K562 (cell line): ENCODE data around the gene FAM20B. TPM values are rescaled to one million over a fixed set of nuclear protein-coding genes. Genes with fewer than 3 reads are reported as not detected.

Source experiments
- ARID2 ChIP-seq: fragments of 450-650 bp; IDR thresholded peaks from 2 replicates; pipeline ENCODE4 v1.6.1; 2017; ENCODE audit warnings: antibody characterized with exemption, mild to moderate bottlenecking
- CXXC5 ChIP-seq: fragments of 250-450 bp; sonication (Bioruptor Pico); IDR thresholded peaks from 2 replicates; pipeline ENCODE4 v1.8.0; 2022; ENCODE audit warnings: inconsistent platforms, mild to moderate bottlenecking, moderate library complexity
- HDAC2 ChIP-seq: fragments of 450-650 bp; IDR thresholded peaks from 2 replicates; pipeline ENCODE4 v1.6.1; 2016; ENCODE audit warnings: mild to moderate bottlenecking
- MBD2 ChIP-seq: sonication (generic); IDR thresholded peaks from 2 replicates; pipeline ENCODE4 v1.6.1; 2016; ENCODE audit warnings: low read depth, borderline replicate concordance
- POLR2AphosphoS2 ChIP-seq: IDR thresholded peaks from 2 replicates; pipeline ENCODE4 v1.6.1; 2012; ENCODE audit warnings: low read length, improper control_type of control experiment
- SMAD3 ChIP-seq: fragments of 450-650 bp; formaldehyde crosslinking; conservative IDR thresholded peaks from 2 replicates; pipeline ENCODE4 v1.4.0; 2020; ENCODE audit warnings: mild to moderate bottlenecking
- TAL1 ChIP-seq: fragments of 450-650 bp; IDR thresholded peaks from 2 replicates; pipeline ENCODE4 v1.6.1; 2016; ENCODE audit warnings: mild to moderate bottlenecking
- USF1 ChIP-seq: sonication (generic); formaldehyde crosslinking; IDR thresholded peaks from 2 replicates; pipeline ENCODE4 v1.9.0; 2022; ENCODE audit warnings: mild to moderate bottlenecking, missing genetic modification reagents
- ZNF407 ChIP-seq: fragments of 450-650 bp; IDR thresholded peaks from 2 replicates; pipeline ENCODE4 v1.6.1; 2016; ENCODE audit warnings: low read depth
- polyA plus RNA-seq, 8 experiments: library from polyadenylated mRNA; depleted of rRNA in 4 of 8; stranded (reverse) in 5 of 8; unstranded in 3 of 8; fragments of >200 nt; fragmentation: Nextera tagmentation in 2 of 8; fragmentation: Illumina TruSeq in 1 of 8; extraction: Ambion mirVana in 2 of 8; extraction: Trizol in 1 of 8; gene quantifications; 2 replicates each; pipeline versions ENCODE4 v1.2.1 to v1.2.3, GENCODE V29; 2011 to 2014; ENCODE audit warnings: inconsistent platforms in 1 of 8, missing spikeins in 1 of 8
- total RNA-seq, 7 experiments: library from RNA; depleted of rRNA in 6 of 7; stranded (reverse); fragments of >200 nt in 6 of 7; fragmentation: Illumina TruSeq in 2 of 7; extraction: Trizol in 2 of 7; gene quantifications; 2 replicates each; pipeline versions ENCODE4 v1.2.1 to v1.2.3, GENCODE V29; 2011 to 2021; ENCODE audit warnings: low replicate concordance in 1 of 7
- TF ChIP-seq, protein P1 (sequence below): sonication (generic); formaldehyde crosslinking; IDR thresholded peaks from 2 replicates; pipeline ENCODE4 v1.8.0; 2022; ENCODE audit warnings: missing genetic modification reagents, mild to moderate bottlenecking, moderate library complexity, borderline replicate concordance
- TF ChIP-seq, protein P2 (sequence below): sonication (generic); formaldehyde crosslinking; IDR thresholded peaks from 2 replicates; pipeline ENCODE4 v1.8.1; 2022; ENCODE audit warnings: missing genetic modification reagents
- TF ChIP-seq, protein P3 (sequence below), 3 experiments: fragments of 200-800 bp in 1 of 3; fragments of 250-450 bp in 1 of 3; fragments of 450-650 bp in 1 of 3; sonication (Bioruptor Pico) in 1 of 3; sonication (Bioruptor generic) in 1 of 3; formaldehyde crosslinking in 1 of 3; IDR thresholded peaks; 2 replicates each; pipeline versions ENCODE4 v1.6.1 to v1.8.0; 2016 to 2022; ENCODE audit warnings: mild to moderate bottlenecking in 2 of 3, missing genetic modification characterization in 2 of 3, missing compliant biosample characterization in 1 of 3, moderate library complexity in 1 of 3

The FAM20B gene
- total and polyA plus RNA-seq, 9 of the 15 experiments (the other 6 are each of a cell fraction or from before 2014, with no cell fraction given), result 7.2 to 67.5 (median 42.9) TPM

- TF ChIP-seq, protein P1, sequence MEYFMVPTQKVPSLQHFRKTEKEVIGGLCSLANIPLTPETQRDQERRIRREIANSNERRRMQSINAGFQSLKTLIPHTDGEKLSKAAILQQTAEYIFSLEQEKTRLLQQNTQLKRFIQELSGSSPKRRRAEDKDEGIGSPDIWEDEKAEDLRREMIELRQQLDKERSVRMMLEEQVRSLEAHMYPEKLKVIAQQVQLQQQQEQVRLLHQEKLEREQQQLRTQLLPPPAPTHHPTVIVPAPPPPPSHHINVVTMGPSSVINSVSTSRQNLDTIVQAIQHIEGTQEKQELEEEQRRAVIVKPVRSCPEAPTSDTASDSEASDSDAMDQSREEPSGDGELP (CRISPR knock-in tag), result peak; percentile 82
- peak; percentile 78; the same call in 1 of the 2 replicates for TF ChIP-seq HDAC2
- TF ChIP-seq, protein P2, sequence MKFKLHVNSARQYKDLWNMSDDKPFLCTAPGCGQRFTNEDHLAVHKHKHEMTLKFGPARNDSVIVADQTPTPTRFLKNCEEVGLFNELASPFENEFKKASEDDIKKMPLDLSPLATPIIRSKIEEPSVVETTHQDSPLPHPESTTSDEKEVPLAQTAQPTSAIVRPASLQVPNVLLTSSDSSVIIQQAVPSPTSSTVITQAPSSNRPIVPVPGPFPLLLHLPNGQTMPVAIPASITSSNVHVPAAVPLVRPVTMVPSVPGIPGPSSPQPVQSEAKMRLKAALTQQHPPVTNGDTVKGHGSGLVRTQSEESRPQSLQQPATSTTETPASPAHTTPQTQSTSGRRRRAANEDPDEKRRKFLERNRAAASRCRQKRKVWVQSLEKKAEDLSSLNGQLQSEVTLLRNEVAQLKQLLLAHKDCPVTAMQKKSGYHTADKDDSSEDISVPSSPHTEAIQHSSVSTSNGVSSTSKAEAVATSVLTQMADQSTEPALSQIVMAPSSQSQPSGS (CRISPR knock-in tag), result 0 out of 2 replicates have a peak, but pooled peaks have one; percentile 61
- no peak for TF ChIP-seq TAL1
- TF ChIP-seq USF1 (CRISPR knock-in tag), result peak; percentile 98
- TF ChIP-seq SMAD3 (CRISPR knock-in tag), result no peak
- TF ChIP-seq POLR2AphosphoS2, result no peak
- TF ChIP-seq, protein P3, sequence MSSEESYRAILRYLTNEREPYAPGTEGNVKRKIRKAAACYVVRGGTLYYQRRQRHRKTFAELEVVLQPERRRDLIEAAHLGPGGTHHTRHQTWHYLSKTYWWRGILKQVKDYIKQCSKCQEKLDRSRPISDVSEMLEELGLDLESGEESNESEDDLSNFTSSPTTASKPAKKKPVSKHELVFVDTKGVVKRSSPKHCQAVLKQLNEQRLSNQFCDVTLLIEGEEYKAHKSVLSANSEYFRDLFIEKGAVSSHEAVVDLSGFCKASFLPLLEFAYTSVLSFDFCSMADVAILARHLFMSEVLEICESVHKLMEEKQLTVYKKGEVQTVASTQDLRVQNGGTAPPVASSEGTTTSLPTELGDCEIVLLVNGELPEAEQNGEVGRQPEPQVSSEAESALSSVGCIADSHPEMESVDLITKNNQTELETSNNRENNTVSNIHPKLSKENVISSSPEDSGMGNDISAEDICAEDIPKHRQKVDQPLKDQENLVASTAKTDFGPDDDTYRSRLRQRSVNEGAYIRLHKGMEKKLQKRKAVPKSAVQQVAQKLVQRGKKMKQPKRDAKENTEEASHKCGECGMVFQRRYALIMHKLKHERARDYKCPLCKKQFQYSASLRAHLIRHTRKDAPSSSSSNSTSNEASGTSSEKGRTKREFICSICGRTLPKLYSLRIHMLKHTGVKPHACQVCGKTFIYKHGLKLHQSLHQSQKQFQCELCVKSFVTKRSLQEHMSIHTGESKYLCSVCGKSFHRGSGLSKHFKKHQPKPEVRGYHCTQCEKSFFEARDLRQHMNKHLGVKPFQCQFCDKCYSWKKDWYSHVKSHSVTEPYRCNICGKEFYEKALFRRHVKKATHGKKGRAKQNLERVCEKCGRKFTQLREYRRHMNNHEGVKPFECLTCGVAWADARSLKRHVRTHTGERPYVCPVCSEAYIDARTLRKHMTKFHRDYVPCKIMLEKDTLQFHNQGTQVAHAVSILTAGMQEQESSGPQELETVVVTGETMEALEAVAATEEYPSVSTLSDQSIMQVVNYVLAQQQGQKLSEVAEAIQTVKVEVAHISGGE (CRISPR knock-in tag; IDR thresholded peaks at IDR 0.05), result peak in 2 of 3 experiments; percentile 78 to 87; a peak in 3 of 6 replicates
- peak; percentile 65; the same call in 1 of the 2 replicates for TF ChIP-seq MBD2
- TF ChIP-seq ZNF407, result no peak
- no peak for TF ChIP-seq ARID2
- peak; percentile 87 for TF ChIP-seq CXXC5 (CRISPR knock-in tag)
Observed at GRCh38 chr1:179081687-179082332, 56.1 kb downstream of the FAM20B start, which contains the start of gene TOR3A (continued).
